ENCODE measurements around the gene CELSR2.

- no peak for TF ChIP-seq CTCF (conservative IDR thresholded peaks at IDR 0.05; ENCODE audit: low read length)
- no peak for TF ChIP-seq EZH2phosphoT487 (IDR thresholded peaks at IDR 0.05; ENCODE audit: borderline replicate concordance, low read depth, low read length)
Observed at GRCh38 chr1:109265741-109266330, 16.5 kb downstream of the CELSR2 start.

Measured in OCI-LY7 (cell line).